Esophagus muscularis mucosa (tissue), 3 donors: ENCODE measurements around the gene FBXW4.

Experiments used
- CTCF ChIP-seq, 3 experiments: fragments of 200-600 bp in 2 of 3; fragments of 450-650 bp in 1 of 3; sonication (generic) in 2 of 3; IDR thresholded peaks; one replicate each; pipeline ENCODE4 v1.5.1; 2017 to 2019; ENCODE audit warnings: antibody characterized with exemption in 3 of 3, mild to moderate bottlenecking in 2 of 3, moderate library complexity in 1 of 3
- POLR2AphosphoS5 ChIP-seq, 2 donors: sonication (generic); formaldehyde crosslinking; IDR thresholded peaks; one replicate each; pipeline ENCODE4 v1.6.1; 2017; ENCODE audit warnings: antibody characterized with exemption in 2 of 2

GRCh38 chr10:101562231-101562630 is 132.7 kb downstream of the FBXW4 start:
- TF ChIP-seq CTCF (IDR thresholded peaks at IDR 0.05) (no peak), POLR2AphosphoS5 (IDR thresholded peaks at IDR 0.05) (no peak)
